MM.1S (cell line): ENCODE results near the gene HACE1.

Source experiments
- DNase-seq: peaks from one replicate; pipeline ENCODE4 v3.0.0-alpha.2; 2015
- H2AFZ ChIP-seq: fragments of 300-600 bp; sonication (generic); 2 replicates; pipeline ENCODE4 v1.6.0; 2016; ENCODE audit warnings: antibody characterized with exemption, low read length
- H3F3A ChIP-seq: fragments of 300-600 bp; sonication (generic); 2 replicates; pipeline ENCODE4 v1.6.1; 2016; ENCODE audit warnings: mild to moderate bottlenecking, antibody characterized with exemption, low read length, moderate library complexity, mixed read lengths; ENCODE audit not compliant: insufficient read depth
- H3K27ac ChIP-seq: fragments of 300-600 bp; sonication (generic); 2 replicates; pipeline ENCODE4 v1.5.1; 2016; ENCODE audit warnings: mild to moderate bottlenecking, low read length
- H3K27me3 ChIP-seq: fragments of 300-600 bp; sonication (generic); replicated peaks from 2 replicates; pipeline ENCODE4 v1.6.0; 2016; ENCODE audit warnings: low read length; ENCODE audit not compliant: insufficient read depth
- H3K36me3 ChIP-seq: fragments of 300-600 bp; sonication (generic); replicated peaks from 2 replicates; pipeline ENCODE4 v1.6.1; 2016; ENCODE audit warnings: mild to moderate bottlenecking, low read length, mixed read lengths; ENCODE audit not compliant: insufficient read depth
- H3K4me1 ChIP-seq: fragments of 300-600 bp; sonication (generic); 2 replicates; pipeline ENCODE4 v1.6.1; 2016; ENCODE audit warnings: low read length, mixed read lengths
- H3K4me2 ChIP-seq: fragments of 300-600 bp; sonication (generic); 2 replicates; pipeline ENCODE4 v1.6.0; 2016; ENCODE audit warnings: low read depth, low read length
- H3K4me3 ChIP-seq: fragments of 300-600 bp; sonication (generic); 2 replicates; pipeline ENCODE4 v1.5.1; 2016; ENCODE audit warnings: low read length, mixed read lengths
- H3K79me2 ChIP-seq: fragments of 300-600 bp; sonication (generic); 2 replicates; pipeline ENCODE4 v1.6.1; 2016; ENCODE audit warnings: mixed run types, low read length, mixed read lengths
- H3K9ac ChIP-seq: fragments of 300-600 bp; sonication (generic); 2 replicates; pipeline ENCODE4 v1.6.1; 2016; ENCODE audit warnings: low read length, mixed read lengths
- H3K9me2 ChIP-seq: fragments of 300-600 bp; sonication (generic); replicated peaks from 2 replicates; pipeline ENCODE4 v1.6.1; 2016; ENCODE audit warnings: mild to moderate bottlenecking, low read length, mixed read lengths; ENCODE audit not compliant: insufficient read depth
- H3K9me3 ChIP-seq: fragments of 300-600 bp; sonication (generic); replicated peaks from 2 replicates; pipeline ENCODE4 v1.6.1; 2016; ENCODE audit warnings: mild to moderate bottlenecking, low read length, mixed read lengths; ENCODE audit not compliant: insufficient read depth
- H4K20me1 ChIP-seq: fragments of 300-600 bp; sonication (generic); 2 replicates; pipeline ENCODE4 v1.6.1; 2016; ENCODE audit warnings: mild to moderate bottlenecking, low read length, moderate library complexity, mixed read lengths; ENCODE audit not compliant: insufficient read depth
- EZH2 ChIP-seq: fragments of 300-600 bp; sonication (generic); optimal IDR thresholded peaks from 2 replicates; pipeline ENCODE3; 2017; ENCODE audit warnings: low read depth, mild to moderate bottlenecking, antibody characterized with exemption, low read length, mixed read lengths
- EZH2phosphoT487 ChIP-seq: fragments of 300-600 bp; sonication (generic); IDR thresholded peaks from 2 replicates; pipeline ENCODE4 v1.6.1; 2018; ENCODE audit warnings: antibody characterized with exemption, low read length
- TF ChIP-seq, protein P1 (sequence below): fragments of 300-600 bp; sonication (generic); IDR thresholded peaks from 2 replicates; pipeline ENCODE4 v1.5.1; 2016; ENCODE audit warnings: antibody characterized with exemption, low read length, mixed read lengths

Gene HACE1

DNA sequence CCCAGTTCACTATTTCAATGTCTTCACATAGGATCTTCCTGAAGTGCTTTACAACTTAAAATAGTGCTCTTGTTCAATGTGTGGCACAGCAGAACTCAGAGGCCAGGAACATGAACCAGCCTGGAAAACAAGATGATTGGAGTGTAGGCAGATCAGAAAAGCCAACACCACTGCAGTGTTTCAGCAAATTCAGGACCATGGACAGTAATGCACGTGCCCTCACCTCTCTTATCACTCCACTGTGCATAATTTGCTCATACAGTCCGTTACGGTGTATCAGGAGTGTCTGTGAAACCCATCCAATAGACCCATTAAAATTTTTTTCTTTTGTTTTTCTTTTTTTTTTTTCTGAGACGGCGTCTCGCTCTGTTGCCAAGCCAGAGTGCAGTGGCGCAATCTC lies 27.6 kb upstream of the HACE1 start:
- TF ChIP-seq EZH2phosphoT487 (no peak), EZH2 (no peak)
- TF ChIP-seq, protein P1, sequence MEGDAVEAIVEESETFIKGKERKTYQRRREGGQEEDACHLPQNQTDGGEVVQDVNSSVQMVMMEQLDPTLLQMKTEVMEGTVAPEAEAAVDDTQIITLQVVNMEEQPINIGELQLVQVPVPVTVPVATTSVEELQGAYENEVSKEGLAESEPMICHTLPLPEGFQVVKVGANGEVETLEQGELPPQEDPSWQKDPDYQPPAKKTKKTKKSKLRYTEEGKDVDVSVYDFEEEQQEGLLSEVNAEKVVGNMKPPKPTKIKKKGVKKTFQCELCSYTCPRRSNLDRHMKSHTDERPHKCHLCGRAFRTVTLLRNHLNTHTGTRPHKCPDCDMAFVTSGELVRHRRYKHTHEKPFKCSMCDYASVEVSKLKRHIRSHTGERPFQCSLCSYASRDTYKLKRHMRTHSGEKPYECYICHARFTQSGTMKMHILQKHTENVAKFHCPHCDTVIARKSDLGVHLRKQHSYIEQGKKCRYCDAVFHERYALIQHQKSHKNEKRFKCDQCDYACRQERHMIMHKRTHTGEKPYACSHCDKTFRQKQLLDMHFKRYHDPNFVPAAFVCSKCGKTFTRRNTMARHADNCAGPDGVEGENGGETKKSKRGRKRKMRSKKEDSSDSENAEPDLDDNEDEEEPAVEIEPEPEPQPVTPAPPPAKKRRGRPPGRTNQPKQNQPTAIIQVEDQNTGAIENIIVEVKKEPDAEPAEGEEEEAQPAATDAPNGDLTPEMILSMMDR = no peak
- no peak overlapping the region for H3K4me2 ChIP-seq
- DNase-seq = peak; percentile 15
- no peaks in the 10 kb centered on the region for H3K79me2 ChIP-seq
- no peak overlapping the region for H2AFZ ChIP-seq
- no peaks in the 10 kb centered on the region for H3K9me3 ChIP-seq
- no peaks in the 10 kb centered on the region for H4K20me1 ChIP-seq
- H3K9me2 ChIP-seq = no peaks in the 10 kb centered on the region
- H3K36me3 ChIP-seq = no peaks in the 10 kb centered on the region
- no peaks in the 10 kb centered on the region for H3K27me3 ChIP-seq
- H3K9ac ChIP-seq = no peak overlapping the region
- H3K4me3 ChIP-seq = no peak overlapping the region
- no peak overlapping the region for H3K27ac ChIP-seq
- no peaks in the 10 kb centered on the region for H3K4me1 ChIP-seq
- no peaks in the 10 kb centered on the region for H3F3A ChIP-seq

DNA sequence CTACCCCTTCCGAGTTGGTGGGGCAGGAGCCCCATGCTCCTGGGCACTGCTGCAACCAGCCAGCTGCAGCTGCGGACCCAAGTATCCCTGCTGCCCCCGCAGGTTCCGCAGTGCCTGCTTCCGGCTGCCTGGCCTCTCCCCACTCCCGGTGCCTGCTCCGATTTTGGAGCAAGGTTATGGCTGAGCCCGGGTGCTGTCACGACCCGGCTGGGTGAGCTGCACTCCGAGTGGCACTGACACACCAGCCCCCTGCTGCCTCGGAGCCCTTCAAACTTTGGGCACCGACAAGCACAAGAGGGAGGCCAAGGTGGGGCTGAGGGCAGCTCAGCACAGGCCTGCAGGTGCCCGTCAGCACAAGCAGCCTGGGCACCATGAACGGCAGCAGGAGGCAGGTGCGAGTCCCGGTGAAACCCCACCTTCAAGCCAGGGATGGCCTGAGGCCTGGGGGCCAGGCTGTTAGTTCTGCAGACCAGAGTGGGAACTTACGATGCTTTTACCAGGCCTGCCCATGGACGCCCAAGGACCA lies 25.9 kb upstream of the HACE1 start:
- Histone ChIP-seq H3K79me2 (no peaks in the 10 kb centered on the region), H3K27me3 (no peaks in the 10 kb centered on the region), H3K9me3 (no peaks in the 10 kb centered on the region), H3K4me3 (no peak overlapping the region), H3K36me3 (no peaks in the 10 kb centered on the region), H4K20me1 (no peaks in the 10 kb centered on the region), H3K27ac (no peak overlapping the region), H2AFZ (no peak overlapping the region), H3K9ac (no peak overlapping the region), H3F3A (no peaks in the 10 kb centered on the region), H3K4me1 (no peaks in the 10 kb centered on the region), H3K4me2 (no peak overlapping the region), H3K9me2 (no peaks in the 10 kb centered on the region)
- DNase-seq = no peak
- TF ChIP-seq, protein P1 = no peak
- no peak for TF ChIP-seq EZH2phosphoT487
- no peak for TF ChIP-seq EZH2

DNA sequence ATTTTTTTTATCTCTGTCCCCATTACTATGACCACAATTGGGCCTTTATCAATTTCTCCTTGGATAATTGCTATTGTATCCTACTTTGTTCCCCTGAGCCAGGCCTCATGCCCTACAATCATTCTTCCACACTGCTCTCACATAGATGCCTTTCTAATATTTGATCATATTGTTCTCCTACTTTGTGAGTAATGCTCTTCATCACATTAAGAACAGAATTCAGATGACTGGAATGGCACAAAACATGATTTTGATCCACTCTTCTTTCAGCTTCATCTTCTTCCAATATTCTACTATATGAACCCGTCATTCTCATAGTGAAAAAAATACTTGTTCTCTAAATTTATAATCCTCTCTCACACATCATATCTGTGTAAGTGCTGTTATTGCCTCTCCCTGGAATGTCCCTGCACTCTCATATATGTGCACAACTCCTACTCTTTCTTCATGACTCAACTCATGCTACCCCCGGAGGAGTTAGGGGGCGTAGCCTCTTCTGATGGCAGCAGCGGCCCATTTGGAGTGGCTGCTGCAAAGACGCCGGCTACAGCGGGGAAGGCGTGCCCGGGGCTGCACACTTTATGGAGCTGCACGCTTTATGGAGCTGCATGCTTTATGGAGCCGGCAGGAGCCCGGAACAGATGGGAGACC lies 25.3 kb upstream of the HACE1 start:
- Histone ChIP-seq H3K79me2 (no peaks in the 10 kb centered on the region), H2AFZ (no peak overlapping the region), H3K4me3 (no peak overlapping the region), H3K27me3 (no peaks in the 10 kb centered on the region), H3K4me2 (no peak overlapping the region), H3K4me1 (no peaks in the 10 kb centered on the region), H3K27ac (no peak overlapping the region), H3K9me2 (no peaks in the 10 kb centered on the region), H3K36me3 (no peaks in the 10 kb centered on the region), H4K20me1 (no peaks in the 10 kb centered on the region), H3K9me3 (no peaks in the 10 kb centered on the region), H3F3A (no peaks in the 10 kb centered on the region), H3K9ac (no peak overlapping the region)
- TF ChIP-seq, protein P1 = no peak
- TF ChIP-seq EZH2phosphoT487 = no peak
- no peak for TF ChIP-seq EZH2
- DNase-seq = no peak
